GM19240 (cell line): ENCODE results near the gene HMGXB3.

Experiments used
- DNase-seq: peaks from one replicate; pipeline ENCODE4 v3.0.0; 2011; ENCODE audit warnings: low spot score; ENCODE audit not compliant: insufficient read length

The HMGXB3 gene

GRCh38 chr5:149981206-149981605 is 19.3 kb upstream of the HMGXB3 start:
- DNase-seq = no peak

GRCh38 chr5:149982505-149982904 is 18.0 kb upstream of the HMGXB3 start:
- no peak for DNase-seq

- DNase-seq = no peak
These were observed 12.4 kb upstream of the HMGXB3 start for GRCh38 chr5:149988126-149988525.

DNA sequence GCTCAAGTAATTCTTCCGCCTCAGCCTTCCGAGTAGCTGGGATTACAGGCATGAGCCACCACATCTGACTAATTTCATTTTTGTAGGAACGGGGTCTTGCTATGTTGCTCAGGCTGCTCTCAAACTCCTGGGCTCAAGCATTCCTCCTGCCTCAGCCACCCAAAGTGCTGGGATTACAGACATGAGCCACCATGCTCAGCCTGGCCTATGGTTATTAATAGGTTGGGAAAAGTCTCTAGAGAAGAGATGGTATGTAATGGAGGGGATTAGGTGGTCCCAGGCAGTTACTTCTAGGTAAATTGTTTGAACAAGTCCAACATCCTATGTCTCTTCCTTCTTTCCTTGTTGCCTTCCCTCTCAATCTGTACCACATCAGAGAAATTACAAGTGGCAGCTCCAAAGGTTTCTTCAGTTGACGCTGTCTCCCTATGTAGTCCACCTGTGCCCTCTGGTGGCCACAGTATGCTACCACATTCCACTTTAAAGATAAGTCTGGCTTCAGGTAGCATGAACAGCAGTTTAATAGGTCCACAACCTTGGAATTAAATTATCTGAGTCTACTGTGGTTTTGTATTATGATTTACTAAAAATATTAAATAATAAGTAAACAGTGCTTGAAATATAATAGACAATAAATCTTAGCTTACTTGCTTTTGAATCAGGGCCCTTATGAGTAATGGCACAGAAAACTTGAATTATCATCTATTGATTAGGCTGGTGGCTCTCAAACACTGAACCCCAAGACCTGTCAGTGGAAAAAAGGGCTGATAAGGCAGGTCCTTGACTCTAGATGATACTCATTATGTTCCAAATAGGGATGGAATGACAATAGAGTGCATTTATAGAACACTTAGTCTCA is 9.8 kb upstream of the HMGXB3 start:
- peak; percentile 25 for DNase-seq

DNA sequence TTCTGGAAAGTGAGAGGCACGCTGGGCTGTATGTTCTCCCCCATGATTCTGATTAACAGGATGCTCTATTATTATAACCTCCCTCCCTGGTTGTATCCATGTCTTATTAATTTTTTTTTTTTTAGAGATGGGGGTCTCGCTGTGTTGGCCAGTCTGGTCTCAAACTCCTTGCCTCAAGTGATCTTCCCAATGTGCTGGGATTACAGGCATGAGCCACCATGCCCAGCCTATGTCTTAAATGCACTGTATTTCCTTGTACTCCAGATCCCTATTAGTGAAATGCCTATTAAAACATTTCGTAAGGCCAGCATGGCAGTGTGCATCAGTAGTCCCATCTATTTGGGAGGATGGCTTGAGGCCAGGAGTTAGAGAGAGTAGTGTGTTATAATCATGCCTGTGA is 7.1 kb upstream of the HMGXB3 start:
- DNase-seq = no peak

- DNase-seq = no peak
These were observed 4.9 kb upstream of the HMGXB3 start for GRCh38 chr5:149995385-149996204.

DNA sequence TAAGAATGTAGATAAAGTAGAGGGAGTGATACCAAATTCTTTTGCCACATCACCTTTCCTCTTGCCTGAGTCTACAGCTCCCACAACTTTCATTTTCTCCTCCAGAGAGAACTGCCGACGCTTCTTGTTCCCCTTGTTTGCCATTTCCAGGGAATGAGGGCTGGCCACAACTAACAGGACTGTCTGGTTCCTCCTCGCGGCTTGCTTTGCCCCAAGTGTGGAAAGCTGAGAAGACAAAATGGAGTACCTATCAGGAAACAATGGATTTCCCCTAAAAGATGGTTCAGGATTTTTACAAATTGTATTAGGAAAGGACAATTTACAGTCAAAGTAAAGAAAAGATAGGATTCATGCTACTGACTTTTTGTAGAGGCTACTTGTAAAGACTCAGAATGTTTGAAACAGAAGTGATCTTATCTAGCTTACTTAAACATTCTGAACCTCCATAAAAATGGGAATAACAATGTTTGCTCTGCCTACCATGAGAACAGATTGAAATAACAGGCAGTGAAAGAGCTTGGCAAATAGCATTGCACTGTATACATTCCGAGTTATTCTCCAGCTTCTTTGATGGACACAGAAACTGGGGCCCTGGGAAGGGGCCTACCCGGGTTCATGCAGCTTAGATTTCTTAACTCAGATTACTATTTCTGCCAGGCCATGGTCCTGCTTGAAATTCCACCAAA is 4.2 kb upstream of the HMGXB3 start:
- no peak for DNase-seq

DNA sequence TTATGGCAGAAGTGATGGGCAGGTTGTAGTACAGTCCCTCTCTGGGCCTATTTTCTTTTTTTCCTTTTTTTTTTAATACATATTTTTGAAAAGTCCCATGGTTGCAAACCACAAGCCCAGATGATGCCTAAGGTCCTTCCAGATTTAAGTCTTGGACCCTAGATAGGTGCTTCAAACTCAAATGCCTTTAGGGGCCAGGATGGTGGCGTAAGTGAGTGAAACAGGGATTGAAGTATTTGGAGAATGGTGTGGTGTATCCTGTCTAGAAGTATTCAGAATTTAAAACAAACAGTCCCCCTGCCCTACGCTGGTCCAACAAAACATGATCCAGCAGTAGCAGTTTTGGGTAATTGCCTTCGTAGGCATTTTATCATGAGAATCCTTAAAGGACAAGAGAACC is 2.3 kb upstream of the HMGXB3 start:
- no peak for DNase-seq

GRCh38 chr5:149999359-149999758 is 1.2 kb upstream of the HMGXB3 start:
- DNase-seq = no peak

GRCh38 chr5:149999866-150000255 is 678 bp upstream of the HMGXB3 start:
- DNase-seq = no peak

DNA sequence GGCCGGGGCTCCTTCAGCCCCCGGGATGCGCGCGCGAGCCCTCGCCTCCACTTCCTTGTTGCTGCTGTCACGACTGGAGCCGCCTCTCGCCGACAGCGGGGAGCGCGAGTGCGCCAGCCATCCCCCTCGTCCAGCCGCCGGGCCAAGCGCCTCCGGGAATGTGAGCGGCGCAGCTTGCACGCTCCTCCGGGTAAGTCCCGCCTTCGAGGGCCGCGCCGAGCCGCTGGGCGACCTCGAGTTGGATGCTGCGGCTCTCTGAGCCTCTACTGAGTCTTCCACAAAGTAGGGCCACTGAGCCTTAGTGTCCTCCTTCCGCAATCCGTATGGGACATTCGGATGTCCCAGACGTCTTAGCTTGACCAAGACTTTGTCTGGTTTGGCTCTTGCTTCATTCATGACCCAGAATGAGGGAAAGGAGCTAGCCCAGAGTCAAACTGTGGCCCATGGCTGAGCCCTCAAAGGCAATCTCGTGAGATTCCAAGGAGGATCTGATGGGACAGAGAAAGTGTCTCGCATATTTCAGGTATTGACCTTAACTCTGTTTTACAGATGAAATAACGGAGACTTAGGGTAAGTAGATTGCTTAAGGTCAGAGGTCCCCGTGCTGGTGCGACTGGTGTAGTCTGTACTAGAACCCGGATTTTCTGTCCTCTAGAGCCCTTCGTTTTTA is 586 bp downstream of the HMGXB3 start:
- DNase-seq = no peak

GRCh38 chr5:150001660-150002486 is 1.3 kb downstream of the HMGXB3 start:
- DNase-seq = peak; percentile 68

DNA sequence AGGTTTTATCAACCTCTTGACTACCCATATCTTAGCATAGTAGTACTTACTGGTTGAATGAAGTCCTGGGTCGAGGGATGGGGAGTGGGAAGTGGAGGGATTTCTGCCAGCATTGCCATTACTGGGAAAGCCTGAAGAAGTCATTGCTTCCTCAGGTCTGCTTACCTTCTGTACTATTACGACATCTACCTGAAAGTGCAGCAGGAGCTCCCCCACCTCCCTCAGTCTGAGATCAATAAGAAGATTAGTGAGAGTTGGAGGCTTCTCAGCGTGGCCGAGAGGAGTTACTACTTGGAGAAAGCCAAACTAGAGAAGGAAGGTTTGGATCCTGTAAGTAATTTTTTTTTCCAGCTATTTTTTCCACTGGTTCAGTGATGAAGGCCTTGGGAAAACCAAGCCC is 5.8 kb downstream of the HMGXB3 start:
- no peak for DNase-seq

- DNase-seq = no peak
These were observed 6.5 kb downstream of the HMGXB3 start for GRCh38 chr5:150007050-150007449.

GRCh38 chr5:150009671-150010387 is 9.3 kb downstream of the HMGXB3 start:
- DNase-seq = no peak

DNA sequence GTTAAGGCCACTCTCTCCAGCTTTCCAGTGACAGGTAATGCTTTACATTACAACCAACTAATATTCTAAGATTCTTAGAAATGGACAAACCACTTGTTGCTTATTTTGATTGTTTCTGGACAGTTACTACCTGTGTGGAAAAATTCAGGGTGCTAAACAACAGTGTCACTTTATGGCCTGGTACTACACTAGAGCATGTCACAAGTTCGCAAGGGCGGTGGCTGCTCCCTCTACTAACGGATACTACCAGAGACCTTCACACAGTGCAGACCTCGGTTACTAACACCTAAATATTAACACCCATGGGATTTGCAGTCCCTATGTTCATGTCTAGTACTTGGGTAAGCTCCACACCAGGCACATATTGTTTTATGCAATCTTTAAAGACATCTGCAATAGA is 13.4 kb downstream of the HMGXB3 start:
- DNase-seq = no peak

- DNase-seq = no peak
These were observed 13.9 kb downstream of the HMGXB3 start for GRCh38 chr5:150014456-150014855.

DNA sequence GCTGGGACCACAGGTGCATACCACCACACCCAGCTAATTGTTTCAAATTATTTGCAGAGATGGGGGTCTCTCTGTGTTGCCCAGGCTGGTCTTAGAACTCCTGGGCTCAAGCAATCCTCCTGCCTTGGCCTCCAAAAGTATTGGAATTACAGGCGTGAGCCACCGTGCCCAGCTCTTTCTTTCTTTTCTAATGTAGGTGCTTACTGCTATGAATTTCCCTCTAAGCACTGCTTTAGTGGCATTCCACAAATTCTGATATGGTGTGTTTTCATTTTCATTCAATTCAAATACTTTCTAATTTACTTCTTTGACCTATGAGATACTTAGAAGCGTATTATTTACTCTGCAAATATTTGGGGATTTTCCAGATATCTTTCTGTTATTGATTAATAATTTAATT is 14.9 kb downstream of the HMGXB3 start:
- DNase-seq = no peak

DNA sequence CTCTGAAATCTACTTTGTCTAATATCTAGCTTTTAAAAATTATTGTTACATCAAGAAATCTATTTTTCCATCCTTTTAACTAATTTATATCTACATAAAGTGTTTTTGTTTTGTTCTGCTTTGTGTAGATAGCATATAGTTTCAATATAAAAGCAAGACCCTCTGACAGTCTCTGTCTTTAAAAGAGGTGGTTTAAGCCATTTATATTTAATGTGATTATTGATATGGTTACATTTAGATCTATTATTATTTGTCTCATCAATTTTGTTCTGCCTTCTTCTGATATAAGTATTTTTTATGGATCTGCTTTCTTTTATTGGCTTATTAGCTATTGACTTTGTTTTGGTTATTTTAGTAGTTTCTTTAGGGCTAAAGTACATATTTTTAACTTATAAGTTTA is 16.0 kb downstream of the HMGXB3 start:
- no peak for DNase-seq
